ENCODE results near the gene CDIPT.

DNA sequence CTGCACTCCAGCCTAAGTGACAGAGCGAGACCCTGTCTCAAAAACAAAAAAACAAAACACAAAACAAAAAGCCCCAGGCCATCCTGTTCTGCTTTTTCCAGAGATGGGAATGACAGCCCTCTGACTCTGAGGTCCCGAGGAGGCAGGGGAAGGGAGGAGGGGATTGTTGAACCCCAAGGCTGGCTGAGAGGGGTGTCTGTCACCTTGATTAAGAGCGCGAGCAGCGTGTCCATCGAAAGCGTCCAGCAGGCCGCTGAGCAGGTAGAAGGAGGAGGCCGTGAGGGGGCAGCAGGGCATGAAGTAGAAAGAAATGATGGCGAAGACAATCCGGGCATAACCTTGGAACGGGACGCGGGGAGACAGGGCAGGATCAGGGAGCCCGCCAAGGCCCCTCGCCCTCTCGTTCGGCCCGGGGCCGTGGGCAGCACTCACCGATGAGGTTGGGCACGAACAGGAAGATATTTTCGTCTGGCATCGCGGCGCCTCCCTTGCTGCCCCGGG is 593 bp downstream of the CDIPT start:
- TF ChIP-seq, protein P1, sequence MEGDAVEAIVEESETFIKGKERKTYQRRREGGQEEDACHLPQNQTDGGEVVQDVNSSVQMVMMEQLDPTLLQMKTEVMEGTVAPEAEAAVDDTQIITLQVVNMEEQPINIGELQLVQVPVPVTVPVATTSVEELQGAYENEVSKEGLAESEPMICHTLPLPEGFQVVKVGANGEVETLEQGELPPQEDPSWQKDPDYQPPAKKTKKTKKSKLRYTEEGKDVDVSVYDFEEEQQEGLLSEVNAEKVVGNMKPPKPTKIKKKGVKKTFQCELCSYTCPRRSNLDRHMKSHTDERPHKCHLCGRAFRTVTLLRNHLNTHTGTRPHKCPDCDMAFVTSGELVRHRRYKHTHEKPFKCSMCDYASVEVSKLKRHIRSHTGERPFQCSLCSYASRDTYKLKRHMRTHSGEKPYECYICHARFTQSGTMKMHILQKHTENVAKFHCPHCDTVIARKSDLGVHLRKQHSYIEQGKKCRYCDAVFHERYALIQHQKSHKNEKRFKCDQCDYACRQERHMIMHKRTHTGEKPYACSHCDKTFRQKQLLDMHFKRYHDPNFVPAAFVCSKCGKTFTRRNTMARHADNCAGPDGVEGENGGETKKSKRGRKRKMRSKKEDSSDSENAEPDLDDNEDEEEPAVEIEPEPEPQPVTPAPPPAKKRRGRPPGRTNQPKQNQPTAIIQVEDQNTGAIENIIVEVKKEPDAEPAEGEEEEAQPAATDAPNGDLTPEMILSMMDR (IDR thresholded peaks at IDR 0.05): no peak
- TF ChIP-seq POLR2A (IDR thresholded peaks at IDR 0.05): no peak

All from vagina (tissue), 2 donors.